HEK293T (cell line): Measurements from ENCODE around the gene TRMT11.

Experiments
- BHLHE40 ChIP-seq: fragments of 450-650 bp; IDR thresholded peaks from 2 replicates; pipeline ENCODE4 v1.6.1; 2016; ENCODE audit warnings: mild to moderate bottlenecking, moderate library complexity, borderline replicate concordance
- FOXA1 ChIP-seq: fragments of 450-650 bp; IDR thresholded peaks from 2 replicates; pipeline ENCODE4 v1.6.1; 2016; ENCODE audit warnings: mild to moderate bottlenecking
- HDGF ChIP-seq: fragments of 450-650 bp; IDR thresholded peaks from 2 replicates; pipeline ENCODE4 v1.6.1; 2017; ENCODE audit warnings: antibody characterized with exemption, borderline replicate concordance
- LEF1 ChIP-seq: fragments of 450-650 bp; IDR thresholded peaks from 2 replicates; pipeline ENCODE4 v1.6.1; 2017; ENCODE audit warnings: mild to moderate bottlenecking, borderline replicate concordance
- SP1 ChIP-seq: fragments of 450-650 bp; IDR thresholded peaks from 2 replicates; pipeline ENCODE4 v1.6.1; 2017
- SUZ12 ChIP-seq: fragments of 450-650 bp; IDR thresholded peaks from 2 replicates; pipeline ENCODE4 v1.6.1; 2016; ENCODE audit warnings: mild to moderate bottlenecking
- TARDBP ChIP-seq: fragments of 450-650 bp; IDR thresholded peaks from 2 replicates; pipeline ENCODE4 v1.6.1; 2016
- ZNF384 ChIP-seq: fragments of 450-650 bp; IDR thresholded peaks from 2 replicates; pipeline ENCODE4 v1.6.1; 2016
- TF ChIP-seq, protein P1 (sequence below): fragments of 450-650 bp; IDR thresholded peaks from 2 replicates; pipeline ENCODE4 v1.6.1; 2016

DNA sequence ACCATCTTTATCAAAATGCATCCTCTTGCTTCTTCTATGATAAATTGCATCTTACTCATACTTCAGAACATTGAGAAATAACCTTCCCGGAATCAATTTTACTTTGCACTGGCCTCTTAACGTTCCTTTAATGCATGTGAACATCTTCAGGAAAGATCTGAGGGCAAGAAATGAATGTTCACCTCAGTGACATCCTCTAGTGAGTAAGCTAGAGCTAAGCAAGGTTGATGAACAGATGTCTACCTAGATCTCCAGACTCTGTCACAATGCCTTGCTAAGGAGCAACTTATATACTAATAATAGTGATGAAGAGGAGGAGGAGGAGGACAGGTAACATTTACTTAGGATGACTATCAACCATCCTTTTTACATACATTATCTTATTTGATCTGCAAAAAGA lies 46.5 kb upstream of the TRMT11 start:
- no peak for TF ChIP-seq TARDBP
- no peak for TF ChIP-seq SUZ12
- TF ChIP-seq, protein P1, sequence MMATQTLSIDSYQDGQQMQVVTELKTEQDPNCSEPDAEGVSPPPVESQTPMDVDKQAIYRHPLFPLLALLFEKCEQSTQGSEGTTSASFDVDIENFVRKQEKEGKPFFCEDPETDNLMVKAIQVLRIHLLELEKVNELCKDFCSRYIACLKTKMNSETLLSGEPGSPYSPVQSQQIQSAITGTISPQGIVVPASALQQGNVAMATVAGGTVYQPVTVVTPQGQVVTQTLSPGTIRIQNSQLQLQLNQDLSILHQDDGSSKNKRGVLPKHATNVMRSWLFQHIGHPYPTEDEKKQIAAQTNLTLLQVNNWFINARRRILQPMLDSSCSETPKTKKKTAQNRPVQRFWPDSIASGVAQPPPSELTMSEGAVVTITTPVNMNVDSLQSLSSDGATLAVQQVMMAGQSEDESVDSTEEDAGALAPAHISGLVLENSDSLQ = no peak
- no peak for TF ChIP-seq LEF1
- no peak for TF ChIP-seq SP1
- no peak for TF ChIP-seq ZNF384
- TF ChIP-seq BHLHE40 = no peak
- no peak for TF ChIP-seq FOXA1
- no peak for TF ChIP-seq HDGF
